Uterus (tissue), 2 donors: ENCODE data around the gene NRAS.

Experiments
- CTCF ChIP-seq, 4 experiments: fragments of 200-600 bp in 2 of 4; fragments of 450-650 bp in 2 of 4; sonication (generic) in 2 of 4; IDR thresholded peaks; one replicate each; pipeline ENCODE4 v1.5.1; 2016 to 2019; ENCODE audit warnings: antibody characterized with exemption in 4 of 4, mild to moderate bottlenecking in 2 of 4, moderate library complexity in 1 of 4
- POLR2A ChIP-seq, 2 donors: fragments of 450-650 bp; IDR thresholded peaks; one replicate each; pipeline ENCODE4 v1.6.1; 2016; ENCODE audit warnings: antibody characterized with exemption in 2 of 2, mild to moderate bottlenecking in 1 of 2, moderate library complexity in 1 of 2

- no peak for TF ChIP-seq CTCF (IDR thresholded peaks at IDR 0.05)
- no peak for TF ChIP-seq POLR2A (IDR thresholded peaks at IDR 0.05)
These were observed 6.2 kb downstream of the NRAS start for GRCh38 chr1:114710360-114710759.
